Cerebellar nuclear complex (tissue), 1 donor: ENCODE data around the gene CAMSAP1.

Source experiments
- DNase-seq, 2 experiments: peaks; one replicate each; lab custom pipeline; 2025; lab: John Stamatoyannopoulos, UW

Gene CAMSAP1

DNA sequence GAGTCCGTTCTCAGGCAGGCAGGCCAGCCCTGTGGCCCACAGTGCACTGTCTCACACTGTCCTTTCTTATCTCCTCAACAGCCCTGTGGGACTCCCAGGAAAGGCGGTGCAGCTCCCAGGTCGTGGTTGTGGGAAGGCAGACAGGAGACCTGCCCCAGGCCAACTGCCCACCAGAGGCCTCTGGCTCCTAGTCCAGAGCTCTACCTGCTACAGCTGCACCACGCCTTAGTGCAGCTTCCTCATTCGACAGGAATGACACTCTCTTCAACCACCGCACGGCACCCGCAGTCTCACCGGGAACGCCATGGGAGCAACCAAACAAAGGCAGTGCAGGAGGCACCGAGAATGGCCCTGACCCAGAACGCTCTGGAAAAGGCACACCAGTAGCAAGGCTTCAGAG lies 25.3 kb downstream of the CAMSAP1 start:
- DNase-seq, result no peak

DNA sequence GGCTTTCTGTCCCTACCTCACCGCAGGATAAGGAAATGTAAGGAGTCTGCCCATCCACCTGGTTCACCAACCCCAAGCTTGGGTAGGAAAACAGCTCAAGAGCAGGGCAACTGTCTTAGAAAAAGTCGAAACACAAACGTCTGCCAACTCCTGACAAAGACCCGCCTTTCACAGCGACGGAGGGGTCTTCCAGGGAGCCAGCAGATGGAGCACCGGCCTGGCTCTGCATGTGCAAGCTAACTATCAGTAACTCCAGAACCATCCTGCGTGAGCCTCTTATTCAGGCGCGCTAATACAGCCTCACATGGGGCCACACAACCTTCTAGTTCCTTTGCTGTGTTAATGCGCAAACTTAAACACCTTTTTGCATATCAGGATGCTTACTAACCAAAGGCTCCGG lies 26.9 kb downstream of the CAMSAP1 start:
- DNase-seq, result no peak

DNA sequence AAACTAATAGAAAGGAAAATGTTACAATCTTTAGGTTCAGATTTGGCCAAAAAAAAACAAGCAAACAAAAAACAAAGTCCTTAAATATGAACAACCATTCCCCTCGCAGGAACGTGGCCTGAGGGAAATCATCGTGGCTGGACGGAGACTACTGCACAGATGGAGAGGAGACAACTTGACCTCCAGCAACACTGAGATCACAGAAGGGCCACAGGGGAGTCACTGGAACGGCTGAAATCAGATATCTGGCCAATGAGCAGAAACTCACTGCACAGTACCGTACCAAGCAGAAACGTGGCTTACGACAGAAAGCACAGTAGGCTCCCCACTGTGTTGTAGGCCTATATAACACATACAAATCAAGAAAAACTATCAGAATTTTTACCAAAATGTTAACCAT lies 27.7 kb downstream of the CAMSAP1 start:
- DNase-seq, result peak in 1 of 2 experiments; percentile 23

DNA sequence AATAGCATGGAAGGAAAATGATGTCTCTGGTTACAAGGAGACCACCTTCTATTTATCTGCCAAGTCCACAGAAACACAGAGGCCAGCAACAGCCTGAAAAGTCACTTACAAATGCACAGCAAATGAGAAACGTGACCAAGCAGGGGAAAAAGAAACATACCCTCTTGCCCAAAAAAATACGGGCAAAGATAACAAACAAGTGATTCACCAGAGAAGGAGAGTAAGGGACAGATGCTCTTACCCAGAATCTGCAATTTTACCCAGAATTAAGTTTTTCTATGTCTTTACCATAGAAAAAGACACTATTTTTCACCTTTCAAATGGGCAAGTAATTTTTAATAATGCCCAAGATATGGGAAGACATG lies 28.1 kb downstream of the CAMSAP1 start:
- no peak for DNase-seq

DNA sequence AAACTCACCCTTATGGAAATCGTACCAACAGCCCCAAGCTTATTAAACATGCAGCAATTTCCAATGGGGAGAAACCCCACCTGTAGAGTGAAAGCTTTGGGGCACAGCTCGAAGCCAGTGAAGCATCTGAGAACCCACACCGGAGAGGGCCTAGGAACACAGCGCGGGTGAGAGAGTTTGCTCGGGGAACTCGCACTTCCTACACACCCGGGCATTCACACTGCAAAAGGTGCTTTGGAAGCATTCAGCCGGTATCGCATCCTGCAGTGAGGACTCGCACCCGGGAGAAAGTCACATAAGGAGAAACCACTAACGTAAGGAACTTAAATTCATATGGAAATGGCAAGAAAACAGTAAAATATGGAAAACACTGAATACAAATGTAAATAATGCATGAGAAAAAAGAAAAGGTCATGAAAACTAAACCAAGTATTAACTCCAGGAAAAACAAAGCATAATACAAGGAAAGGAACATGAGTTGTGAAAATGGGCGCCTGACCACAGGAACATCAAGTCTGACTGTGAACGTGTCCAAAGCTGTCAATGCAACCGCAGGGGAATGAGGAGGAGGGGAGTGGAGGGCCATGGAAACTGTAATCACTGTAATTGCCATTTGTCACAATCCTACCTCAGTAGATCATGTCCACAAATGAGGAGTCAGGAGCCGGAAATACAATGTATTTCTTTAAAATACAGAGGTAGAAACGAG lies 28.7 kb downstream of the CAMSAP1 start:
- DNase-seq, result no peak

DNA sequence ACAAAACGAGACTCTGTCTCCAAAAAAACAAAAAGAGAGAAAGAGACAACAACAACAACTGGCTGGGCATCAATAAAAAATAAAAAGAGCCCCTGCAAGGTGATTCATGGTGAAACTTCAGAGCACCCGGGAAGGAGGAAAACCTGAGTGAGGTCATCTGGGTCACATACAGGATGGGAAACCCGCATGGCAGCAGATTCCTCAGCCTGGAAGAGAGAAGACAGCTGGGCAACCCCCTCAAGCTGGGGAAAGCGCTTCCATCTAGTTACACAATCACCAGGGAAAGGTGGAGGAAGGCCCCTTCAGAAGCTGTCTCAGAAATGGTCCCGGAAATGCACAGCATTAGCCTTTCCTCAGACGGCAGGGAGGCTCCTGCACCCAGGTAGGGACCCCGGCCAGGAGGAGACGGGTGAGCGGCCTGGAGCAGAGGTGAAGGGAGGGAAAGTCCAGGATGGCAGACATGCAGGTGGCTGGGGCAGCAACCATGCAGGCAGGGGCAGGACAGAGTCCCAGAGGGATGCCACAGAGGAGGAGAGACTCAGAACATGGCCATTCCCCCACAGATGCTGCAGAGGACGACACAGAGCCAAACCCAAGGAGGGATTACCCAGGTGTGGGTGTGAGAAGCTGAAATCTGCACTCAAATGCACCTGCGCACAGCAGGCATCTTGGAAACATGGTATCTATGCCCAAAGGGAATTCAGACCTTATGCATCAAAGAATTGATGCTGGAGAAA lies 29.4 kb downstream of the CAMSAP1 start:
- no peak for DNase-seq

DNA sequence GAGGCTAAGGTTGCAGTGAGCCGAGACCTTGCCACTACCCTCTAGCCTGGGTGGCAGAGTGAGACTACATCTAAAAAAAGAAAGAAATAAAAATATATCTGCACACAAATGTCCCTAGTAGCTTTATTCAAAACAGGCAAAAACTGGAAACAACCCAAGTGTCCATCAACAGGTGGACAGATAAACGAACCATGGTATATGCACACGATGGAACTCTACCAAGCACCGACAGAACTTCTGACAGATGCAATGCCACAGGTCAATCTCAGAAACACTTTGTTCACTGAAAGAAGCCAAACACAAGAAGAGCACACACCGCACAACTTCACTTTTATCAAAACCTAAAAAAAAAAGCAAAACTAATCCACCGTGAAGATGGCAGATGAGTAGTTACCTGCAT lies 30.4 kb downstream of the CAMSAP1 start:
- DNase-seq, result no peak

DNA sequence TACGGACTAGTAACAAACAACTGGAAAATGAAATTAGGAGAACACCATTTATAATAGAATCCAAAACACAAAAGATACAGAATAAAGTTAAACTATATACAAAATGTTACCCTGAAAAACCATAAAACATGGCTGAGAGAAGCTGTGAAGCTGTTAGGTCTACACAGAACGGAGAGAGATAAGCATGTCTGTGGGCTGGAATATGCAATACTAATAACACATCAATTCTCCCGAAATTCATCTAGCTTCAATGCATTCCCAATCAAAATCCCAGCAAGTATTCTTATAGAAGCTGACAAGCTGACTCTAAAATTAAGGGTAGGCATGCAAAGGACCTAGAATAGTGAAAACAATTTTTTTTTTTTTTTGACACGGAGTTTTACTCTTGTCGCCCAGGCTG lies 32.5 kb downstream of the CAMSAP1 start:
- DNase-seq, result no peak

DNA sequence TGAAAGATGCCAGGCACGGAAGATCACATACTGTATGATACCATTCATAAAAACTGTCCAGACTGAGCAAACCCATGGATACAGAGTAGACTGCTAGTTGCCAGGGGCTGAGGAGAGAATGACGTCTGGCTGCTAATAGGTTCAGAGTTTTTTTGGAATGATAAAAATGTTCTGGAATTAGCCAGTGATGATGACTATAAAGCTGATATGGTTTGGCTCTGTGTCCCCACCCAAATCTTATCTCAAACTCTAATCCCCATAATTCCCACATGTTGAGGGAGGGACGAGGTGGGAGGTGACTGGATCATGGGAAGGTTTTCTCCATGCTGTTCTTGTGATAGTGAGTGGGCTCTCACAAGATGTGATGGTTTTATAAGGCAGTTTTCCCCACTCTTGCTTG lies 37.4 kb downstream of the CAMSAP1 start:
- no peak for DNase-seq

DNA sequence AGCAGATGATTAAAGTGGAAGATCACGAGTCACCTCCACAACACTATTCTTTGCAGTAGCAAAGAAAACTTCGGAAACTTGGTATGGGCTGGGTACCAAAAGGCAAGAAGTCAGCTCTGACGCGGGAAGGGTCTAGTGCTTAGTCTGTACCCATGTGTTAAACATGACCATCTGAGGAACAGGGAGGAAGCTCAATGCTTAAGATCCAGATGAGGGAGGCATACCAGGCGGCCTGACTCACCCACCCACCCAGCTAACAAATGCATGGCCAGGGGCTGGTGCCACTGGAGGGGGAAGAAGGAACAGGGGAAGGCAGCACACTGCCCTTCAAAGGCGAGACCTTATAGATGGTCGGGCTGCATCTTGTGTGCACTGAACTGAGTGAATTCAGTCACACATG lies 41.8 kb downstream of the CAMSAP1 start:
- no peak for DNase-seq

DNA sequence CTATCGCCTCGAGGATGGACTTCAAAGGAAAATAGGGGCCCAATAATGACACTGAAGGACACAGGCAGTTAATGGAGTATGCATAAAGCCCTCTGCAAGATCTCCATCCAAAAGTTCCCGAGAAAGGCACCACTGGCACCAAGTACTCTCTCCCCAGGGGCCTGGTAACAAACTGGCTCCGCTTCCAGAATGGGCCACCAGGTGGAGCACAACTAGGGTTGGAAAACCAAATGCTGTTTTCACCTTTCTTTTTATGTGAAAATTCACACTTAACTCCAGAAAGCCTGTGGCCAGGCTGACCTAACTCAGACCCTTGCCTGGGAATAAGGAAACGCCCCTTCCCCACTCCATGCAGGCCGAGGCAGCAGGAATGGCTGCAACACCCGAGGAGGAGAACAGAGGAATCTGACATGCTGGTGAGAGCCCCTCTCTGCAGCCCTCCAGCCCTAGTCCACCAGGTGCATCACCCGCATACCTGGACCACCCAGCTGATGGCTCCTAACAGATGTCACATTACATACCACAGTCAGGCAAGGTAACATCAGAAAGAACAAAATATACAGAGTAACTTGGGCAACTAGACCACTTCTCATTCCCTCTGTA lies 42.8 kb downstream of the CAMSAP1 start:
- DNase-seq, result no peak

DNA sequence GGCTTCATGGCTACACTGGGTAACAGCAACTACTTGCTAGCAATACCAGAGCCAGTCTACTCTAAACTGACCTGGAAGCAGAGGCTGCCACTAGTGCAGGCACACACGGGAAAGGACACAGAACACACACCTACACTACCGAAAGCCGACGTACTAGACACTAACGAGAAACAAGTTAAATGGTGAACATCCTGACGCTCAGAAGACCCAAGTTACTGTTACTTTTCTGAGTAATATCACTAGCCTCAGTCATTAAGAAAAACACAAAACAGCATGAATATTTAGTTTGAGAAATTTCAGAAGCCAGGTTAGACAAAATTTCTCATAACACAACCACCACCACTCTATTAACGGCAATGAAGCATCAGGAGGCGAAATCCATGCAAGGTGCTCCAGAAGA lies 44.5 kb downstream of the CAMSAP1 start:
- DNase-seq, result no peak

DNA sequence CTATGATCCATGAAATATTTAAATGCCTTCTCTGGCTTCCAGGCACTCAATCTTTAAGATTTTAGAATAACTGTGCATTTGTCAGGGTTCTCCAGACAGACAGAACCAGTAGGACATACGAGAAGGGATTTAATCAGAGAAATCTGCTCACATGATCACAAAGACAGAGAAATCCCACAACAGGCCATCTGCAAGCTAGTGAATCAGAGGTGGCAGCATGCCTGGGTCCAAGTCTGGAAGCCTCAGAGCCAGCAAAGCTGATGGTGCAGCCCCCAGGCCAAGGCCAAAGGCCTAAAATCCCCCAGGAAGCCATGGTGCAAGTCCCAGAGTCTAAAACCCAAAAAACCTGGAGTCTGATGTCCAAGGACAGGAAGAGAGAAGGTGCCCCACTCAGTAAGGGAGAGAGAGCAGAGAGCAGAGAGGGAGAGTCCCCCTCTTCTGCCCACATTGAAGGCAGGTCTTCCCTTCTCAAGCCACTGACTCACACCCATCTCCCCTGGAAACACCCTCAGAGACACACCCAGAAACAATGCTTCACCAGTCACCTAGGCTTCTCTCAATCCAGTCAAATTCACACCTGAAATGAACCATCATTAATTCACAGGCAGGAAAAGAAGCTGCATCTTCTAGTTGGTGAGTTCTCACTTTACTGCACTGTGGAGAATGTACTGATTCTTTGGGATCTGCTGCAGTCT lies 48.7 kb downstream of the CAMSAP1 start:
- no peak for DNase-seq

DNA sequence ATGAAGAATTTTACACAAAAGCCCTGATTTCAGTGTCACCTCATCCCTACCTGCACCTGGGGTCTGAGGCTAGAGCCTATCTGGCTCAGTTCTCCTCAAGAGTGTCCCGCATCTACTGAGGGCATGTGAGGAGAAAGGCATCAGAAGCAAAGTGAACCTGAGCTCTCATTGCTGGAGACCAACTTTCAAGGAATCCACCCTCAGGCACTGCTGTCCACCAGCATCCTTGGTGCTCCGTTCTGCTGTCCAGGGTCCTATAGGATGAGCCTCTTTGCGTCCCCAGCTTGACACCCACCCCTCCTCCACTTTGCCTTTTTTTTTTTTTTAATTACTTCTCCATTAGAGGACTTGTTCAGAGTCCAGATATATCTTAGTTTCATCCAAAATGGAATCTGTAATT lies 49.5 kb downstream of the CAMSAP1 start:
- DNase-seq, result no peak

DNA sequence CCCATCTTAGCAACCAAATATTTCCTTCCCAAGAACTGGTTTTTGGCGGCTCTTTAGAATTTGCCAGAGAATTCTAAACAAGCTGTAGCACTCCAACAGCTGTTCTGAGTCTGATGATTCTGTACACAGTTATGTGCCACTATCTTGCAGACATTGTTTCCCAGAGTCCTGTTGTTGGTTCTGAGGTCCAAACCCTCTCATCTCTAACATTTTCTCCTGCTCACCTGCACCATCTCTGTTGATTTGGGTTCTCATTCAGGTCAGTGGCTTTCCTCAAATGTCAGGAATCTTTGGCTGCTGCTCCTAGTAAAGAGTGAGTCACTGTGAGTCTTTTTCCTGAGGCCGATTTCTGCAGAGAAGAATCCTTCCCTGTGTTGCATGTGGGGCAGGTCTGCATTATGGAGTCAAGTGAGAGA lies 50.0 kb downstream of the CAMSAP1 start:
- no peak for DNase-seq

DNA sequence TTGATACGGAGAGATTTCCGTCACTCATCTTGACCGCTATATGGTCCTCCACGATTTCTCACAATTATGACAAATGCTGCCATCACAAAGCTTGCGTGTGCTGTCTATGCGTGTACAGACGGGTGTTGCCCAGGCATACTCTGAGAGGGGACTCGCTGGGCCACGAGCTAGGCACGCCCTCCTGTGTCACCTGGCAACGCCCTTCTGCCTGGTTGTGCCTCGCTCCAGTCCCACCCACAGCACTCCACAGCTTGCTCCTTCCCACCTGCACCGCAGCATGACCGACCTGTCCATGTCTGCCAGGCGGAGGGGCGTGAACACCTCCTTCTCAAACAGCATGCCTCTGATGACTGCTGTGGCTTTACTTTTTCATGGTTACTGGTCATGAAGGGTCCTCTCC lies 55.6 kb downstream of the CAMSAP1 start:
- no peak for DNase-seq

DNA sequence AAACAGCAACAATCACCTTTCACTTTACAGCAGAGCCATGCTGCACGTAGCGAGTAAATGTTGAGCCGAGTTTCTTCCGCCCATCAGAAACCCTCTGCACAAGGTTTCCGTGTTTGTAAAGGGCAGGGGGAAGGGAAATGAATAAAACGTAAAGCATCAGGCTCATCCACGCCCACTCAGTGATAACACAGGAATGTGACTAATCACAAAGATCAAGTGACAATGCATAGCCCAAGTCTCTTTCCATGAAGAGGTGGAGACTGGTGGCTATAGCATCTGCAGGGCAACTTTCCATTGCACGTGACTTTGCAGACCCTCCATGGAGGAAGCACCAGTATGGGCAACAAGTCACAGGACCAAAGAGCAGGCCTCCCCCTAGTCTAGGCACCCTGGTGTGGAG lies 56.6 kb downstream of the CAMSAP1 start:
- no peak for DNase-seq

DNA sequence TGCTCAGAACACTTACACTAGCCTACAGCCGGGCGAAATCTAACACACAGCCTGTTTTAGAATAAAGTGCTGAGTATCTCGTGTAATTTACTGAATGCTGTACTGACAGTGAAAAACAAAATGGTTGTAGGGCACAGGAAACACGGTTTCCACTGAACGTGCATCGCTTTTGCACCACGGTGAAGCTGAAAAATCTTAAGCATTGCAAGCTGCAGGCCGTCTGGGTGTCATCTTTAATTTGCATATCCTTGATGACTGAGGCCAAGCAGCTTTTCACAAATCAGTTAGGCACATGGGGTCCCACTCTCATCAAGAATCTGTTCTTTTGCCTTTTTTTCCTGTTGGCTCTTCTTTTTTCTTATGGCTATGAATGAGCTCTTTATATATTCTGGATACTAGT lies 58.2 kb downstream of the CAMSAP1 start:
- no peak for DNase-seq

DNA sequence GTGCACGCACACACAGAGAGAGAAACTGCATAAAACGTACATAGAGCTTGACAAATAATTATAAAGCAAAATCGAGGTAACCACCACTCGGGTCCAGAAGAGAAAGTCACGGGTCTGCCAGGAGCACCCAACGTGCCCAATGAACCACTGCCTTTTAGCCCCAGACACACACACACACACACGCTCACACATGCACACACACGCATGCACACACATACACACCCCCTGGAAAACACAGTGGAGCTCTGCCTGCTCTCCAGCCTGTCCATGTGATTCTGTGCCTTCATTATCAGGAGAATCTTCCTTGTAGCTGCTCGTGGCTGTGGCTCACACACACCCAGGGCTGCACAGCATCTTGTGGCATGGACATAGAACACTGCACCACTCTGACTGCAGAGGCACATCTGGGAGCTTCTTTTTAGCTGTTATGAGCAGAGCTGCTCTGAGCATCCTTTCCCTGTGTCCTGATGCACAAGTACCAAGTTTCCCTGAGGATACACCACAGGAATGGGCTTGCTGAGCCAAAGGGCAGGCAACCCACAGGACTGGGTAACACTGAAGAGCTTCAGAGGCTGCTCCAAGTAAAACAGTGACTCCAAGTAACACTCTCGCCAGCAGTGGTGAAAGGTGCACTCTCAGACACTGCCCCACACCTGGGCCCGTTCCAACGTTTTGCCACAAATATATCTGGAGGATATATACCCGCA lies 58.9 kb downstream of the CAMSAP1 start:
- no peak for DNase-seq

DNA sequence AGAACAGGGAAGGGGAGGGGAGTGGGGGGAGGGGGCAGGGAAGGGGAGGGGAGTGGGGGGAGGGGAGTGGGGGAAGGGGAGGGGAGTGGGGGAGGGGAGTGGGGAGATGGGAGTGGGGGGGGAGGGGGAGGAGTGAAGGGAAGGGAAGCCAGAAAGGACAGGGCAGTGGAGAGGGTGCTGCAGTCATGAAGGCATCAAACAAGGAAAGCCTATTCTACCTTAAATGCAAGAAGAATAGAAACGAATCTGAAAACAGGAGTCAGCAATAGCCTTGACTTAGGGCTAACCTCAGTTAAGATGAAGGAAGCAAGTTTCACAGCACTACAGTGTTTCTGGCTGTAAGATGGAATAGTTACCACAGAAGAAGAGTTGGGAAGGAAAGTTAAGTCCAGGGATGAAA lies 59.5 kb downstream of the CAMSAP1 start:
- DNase-seq, result no peak

DNA sequence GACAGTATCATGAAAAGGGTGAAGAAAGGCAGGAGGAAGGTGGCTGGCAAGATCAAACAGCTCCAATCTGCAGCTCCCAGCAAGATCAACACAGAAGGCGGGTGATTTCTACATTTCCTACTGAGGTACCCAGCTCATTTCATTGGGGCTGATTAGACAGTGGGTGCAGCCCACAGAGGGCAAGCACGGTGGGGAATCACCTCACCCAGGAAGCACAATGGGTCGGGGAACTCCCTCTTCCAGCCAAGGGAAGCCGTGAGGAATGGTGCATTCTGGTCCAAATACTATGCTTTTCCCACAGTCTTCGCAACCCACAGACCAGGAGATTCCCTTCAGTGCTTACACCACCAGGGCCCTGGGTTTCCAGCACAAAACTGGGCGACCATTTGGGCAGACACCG lies 66.8 kb downstream of the CAMSAP1 start:
- DNase-seq, result no peak

DNA sequence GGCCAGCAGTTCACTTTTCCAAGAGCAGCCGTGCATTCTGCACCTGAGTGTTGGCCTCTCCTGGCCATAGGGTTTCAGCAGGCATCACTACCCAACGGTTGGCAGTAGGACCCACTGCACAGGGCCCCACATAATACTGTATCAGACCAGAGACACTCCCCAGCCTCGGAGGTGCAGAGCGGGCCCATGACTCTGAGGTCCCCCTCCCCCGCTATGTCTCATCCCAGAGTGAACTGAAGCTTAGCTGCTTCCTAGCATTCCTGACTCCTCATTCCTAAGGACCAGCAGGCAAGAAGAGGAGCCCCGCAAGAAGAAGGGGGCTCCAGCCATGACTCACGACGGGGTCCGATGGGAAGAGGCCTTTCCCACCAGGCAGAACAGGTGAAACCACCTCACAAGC lies 67.2 kb downstream of the CAMSAP1 start:
- DNase-seq, result no peak
